ENCODE data around the gene CBX7.

The CBX7 gene

GRCh38 chr22:39176714-39177455 is 24.4 kb upstream of the CBX7 start:
- no peak overlapping the region for H3K4me3 ChIP-seq (replicated peaks; ENCODE audit: low read depth, low read length)
- TF ChIP-seq, protein P1, sequence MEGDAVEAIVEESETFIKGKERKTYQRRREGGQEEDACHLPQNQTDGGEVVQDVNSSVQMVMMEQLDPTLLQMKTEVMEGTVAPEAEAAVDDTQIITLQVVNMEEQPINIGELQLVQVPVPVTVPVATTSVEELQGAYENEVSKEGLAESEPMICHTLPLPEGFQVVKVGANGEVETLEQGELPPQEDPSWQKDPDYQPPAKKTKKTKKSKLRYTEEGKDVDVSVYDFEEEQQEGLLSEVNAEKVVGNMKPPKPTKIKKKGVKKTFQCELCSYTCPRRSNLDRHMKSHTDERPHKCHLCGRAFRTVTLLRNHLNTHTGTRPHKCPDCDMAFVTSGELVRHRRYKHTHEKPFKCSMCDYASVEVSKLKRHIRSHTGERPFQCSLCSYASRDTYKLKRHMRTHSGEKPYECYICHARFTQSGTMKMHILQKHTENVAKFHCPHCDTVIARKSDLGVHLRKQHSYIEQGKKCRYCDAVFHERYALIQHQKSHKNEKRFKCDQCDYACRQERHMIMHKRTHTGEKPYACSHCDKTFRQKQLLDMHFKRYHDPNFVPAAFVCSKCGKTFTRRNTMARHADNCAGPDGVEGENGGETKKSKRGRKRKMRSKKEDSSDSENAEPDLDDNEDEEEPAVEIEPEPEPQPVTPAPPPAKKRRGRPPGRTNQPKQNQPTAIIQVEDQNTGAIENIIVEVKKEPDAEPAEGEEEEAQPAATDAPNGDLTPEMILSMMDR (IDR thresholded peaks at IDR 0.05; ENCODE audit: insufficient read depth, low read length, poor library complexity, severe bottlenecking), result no peak
- no peak for DNase-seq (ENCODE audit: extremely low read depth, insufficient read length)

GRCh38 chr22:39176143-39176713 is 23.7 kb upstream of the CBX7 start:
- no peaks in the 10 kb centered on the region for H3K27me3 ChIP-seq (replicated peaks; ENCODE audit: control insufficient read depth, insufficient read depth, low read length)
- TF ChIP-seq, protein P1 (IDR thresholded peaks at IDR 0.05; ENCODE audit: insufficient read depth, low read length, poor library complexity, severe bottlenecking), result no peak
- H3K4me3 ChIP-seq (replicated peaks; ENCODE audit: low read depth, low read length), result no peak overlapping the region
- H3K36me3 ChIP-seq (ENCODE audit: control insufficient read depth, insufficient read depth, low read length), result no peaks in the 10 kb centered on the region
- no peak for DNase-seq (ENCODE audit: extremely low read depth, insufficient read length)

More at GRCh38 chr22:39176714-39177455, 24.4 kb upstream of the CBX7 start:
- H3K36me3 ChIP-seq (ENCODE audit: control insufficient read depth, insufficient read depth, low read length), result no peaks in the 10 kb centered on the region
- H3K27me3 ChIP-seq (replicated peaks; ENCODE audit: control insufficient read depth, insufficient read depth, low read length), result no peaks in the 10 kb centered on the region

DNA sequence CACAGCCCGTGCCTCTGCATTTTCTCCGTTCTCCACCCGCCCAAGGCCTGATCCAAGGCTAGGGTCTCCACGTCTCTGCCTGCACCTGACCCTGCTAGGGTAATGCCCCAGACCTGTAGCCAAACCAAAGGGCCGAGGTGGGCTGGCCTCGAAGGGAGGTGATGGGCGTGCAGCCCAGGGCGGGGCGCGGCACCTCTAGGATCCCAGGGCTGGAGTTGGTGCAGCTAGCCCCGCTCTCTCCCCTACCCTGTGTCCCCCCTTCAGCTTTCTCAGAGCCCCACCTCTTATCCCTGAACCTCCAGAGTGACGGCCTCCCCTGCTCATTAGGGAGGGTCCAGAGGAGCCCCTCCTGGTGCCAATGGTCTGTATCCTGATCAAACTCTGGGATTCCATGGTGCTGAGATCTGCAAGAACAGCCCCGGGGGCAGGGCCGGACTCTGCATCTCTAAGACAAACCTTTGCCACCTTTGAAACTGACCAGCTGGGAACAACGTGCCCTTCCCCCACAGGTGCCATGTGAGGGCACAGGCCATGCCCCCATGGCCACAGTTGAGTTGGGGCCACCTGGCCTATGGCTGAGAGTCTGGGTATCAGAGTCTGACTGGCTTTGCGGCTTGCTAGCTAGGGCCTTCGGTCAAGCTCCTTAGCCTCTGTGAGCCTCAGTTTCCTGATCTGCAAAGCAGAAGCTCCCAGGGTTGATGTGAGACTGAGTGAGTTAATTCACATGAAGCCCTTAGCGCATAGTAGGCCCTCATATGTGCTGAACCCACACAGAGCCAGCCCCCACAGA is 23.1 kb upstream of the CBX7 start:
- Histone ChIP-seq H3K36me3 (ENCODE audit: control insufficient read depth, insufficient read depth, low read length) (no peaks in the 10 kb centered on the region), H3K4me3 (replicated peaks; ENCODE audit: low read depth, low read length) (no peak overlapping the region), H3K27me3 (replicated peaks; ENCODE audit: control insufficient read depth, insufficient read depth, low read length) (no peaks in the 10 kb centered on the region)
- TF ChIP-seq, protein P1 (IDR thresholded peaks at IDR 0.05; ENCODE audit: insufficient read depth, low read length, poor library complexity, severe bottlenecking), result no peak
- DNase-seq (ENCODE audit: extremely low read depth, insufficient read length), result no peak

DNA sequence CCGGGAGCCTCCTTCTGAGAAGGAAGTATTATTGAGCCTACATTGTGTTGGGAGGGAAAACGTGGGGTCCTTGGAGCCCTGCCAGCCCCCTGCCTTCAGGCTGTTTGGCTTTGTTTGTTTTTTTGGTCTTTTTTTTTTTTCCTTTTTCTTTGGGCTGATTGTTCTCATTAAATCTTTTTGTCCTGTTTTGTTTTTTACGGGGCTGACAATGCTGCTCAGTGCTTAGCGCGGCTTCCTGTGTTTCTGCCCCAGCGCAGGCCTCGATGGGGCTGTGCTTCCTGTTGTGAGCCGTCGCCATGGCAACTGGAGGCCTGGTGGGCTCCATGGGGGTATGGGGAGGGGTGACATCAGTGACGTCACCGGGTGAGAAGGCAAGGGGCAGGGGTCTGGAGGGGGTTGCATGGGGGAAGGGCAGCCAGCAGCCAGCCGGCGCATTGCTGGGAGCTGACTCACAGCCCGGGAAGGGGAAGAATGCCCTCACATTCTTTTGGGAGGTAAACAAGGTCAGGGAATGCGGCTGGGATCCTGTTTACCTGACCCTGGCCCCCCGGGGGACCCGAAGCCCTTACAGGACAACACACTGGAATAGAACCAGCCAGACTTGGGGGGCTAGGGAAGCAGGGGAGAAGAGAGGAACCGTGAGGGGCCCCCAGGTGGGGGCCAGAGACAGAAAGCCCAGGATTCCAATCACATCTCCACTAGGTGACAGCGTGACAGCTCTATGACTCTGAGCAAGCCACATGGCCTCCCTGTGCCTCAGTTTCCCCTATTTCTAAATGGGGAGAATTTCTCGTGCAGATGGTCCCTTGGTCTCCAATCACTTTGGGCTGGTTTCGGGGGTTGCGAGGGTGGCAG is 22.2 kb upstream of the CBX7 start:
- DNase-seq (ENCODE audit: extremely low read depth, insufficient read length), result no peak
- Histone ChIP-seq H3K4me3 (replicated peaks; ENCODE audit: low read depth, low read length) (no peak overlapping the region), H3K27me3 (replicated peaks; ENCODE audit: control insufficient read depth, insufficient read depth, low read length) (no peaks in the 10 kb centered on the region), H3K36me3 (ENCODE audit: control insufficient read depth, insufficient read depth, low read length) (no peaks in the 10 kb centered on the region)
- TF ChIP-seq, protein P1 (IDR thresholded peaks at IDR 0.05; ENCODE audit: insufficient read depth, low read length, poor library complexity, severe bottlenecking), result no peak

DNA sequence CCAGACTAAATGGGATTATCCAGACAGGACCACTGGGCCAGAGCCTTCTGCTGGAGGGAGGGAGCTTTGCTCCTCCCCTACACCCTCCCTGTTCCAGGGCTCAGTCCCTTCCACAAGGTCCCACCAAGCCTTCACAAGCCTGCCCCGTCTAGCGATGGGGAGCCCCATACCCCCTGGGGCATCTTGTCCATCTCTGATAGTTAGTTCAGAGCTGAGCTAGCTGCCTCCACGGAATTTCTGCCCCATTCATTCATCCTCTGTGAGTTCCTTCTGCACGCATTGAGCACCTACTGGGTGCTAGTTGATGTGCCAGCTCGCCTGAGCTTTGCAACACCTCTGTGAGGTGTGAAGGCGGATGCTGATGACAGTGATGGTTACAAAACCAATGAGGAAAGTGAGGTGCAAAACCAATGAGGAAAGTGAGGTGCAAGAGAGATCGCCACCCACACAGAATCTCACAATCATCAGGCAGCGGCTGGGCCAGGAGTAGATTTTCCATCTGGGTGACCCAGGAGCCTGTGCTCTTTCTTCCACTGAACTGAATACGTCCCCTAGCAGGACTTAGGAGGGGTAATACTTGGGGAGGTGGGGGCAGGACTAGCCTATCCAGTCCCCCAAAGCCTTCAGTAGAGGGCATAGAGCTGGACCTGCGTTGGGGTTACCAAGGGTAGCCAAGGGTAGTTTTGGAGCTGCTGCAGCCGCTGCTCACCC is 21.5 kb upstream of the CBX7 start:
- DNase-seq (ENCODE audit: extremely low read depth, insufficient read length), result no peak
- no peaks in the 10 kb centered on the region for H3K36me3 ChIP-seq (ENCODE audit: control insufficient read depth, insufficient read depth, low read length)
- no peak overlapping the region for H3K4me3 ChIP-seq (replicated peaks; ENCODE audit: low read depth, low read length)
- TF ChIP-seq, protein P1 (IDR thresholded peaks at IDR 0.05; ENCODE audit: insufficient read depth, low read length, poor library complexity, severe bottlenecking), result no peak
- no peaks in the 10 kb centered on the region for H3K27me3 ChIP-seq (replicated peaks; ENCODE audit: control insufficient read depth, insufficient read depth, low read length)
